Astrocyte (in vitro differentiated cells and primary cell): ENCODE measurements around the gene ATRIP.

ENCODE experiments used
- CTCF ChIP-seq: IDR thresholded peaks from 2 replicates; pipeline ENCODE4 v1.5.1; 2011; ENCODE audit warnings: low read depth, mild to moderate bottlenecking, inconsistent platforms, low read length, moderate library complexity; ENCODE audit not compliant: insufficient read depth
- EZH2 ChIP-seq: IDR thresholded peaks from 2 replicates; pipeline ENCODE4 v1.6.1; 2012; ENCODE audit warnings: mild to moderate bottlenecking, low read length, inconsistent platforms; ENCODE audit not compliant: insufficient read depth

- no peak for TF ChIP-seq CTCF
- TF ChIP-seq EZH2, result no peak
Observed at GRCh38 chr3:48459331-48459730, 12.8 kb downstream of the ATRIP start.
